GM12891 (cell line): ENCODE results near the gene FHIP1B.

Experiments
- DNase-seq: peaks from one replicate; pipeline ENCODE4 v3.0.0; 2011; ENCODE audit warnings: low spot score; ENCODE audit not compliant: insufficient read length
- FAIRE-seq: peaks from 2 replicates; lab custom pipeline; 2011; peaks lifted over from hg19 to GRCh38; lab: Jason Lieb, UNC
- PAX5 ChIP-seq: IDR thresholded peaks from 2 replicates; pipeline ENCODE4 v1.6.1; 2011; ENCODE audit warnings: low read length, moderate library complexity, mild to moderate bottlenecking; ENCODE audit not compliant: insufficient read depth, severe bottlenecking
- POLR2A ChIP-seq: IDR thresholded peaks from 2 replicates; pipeline ENCODE4 v1.6.1; 2011; ENCODE audit warnings: low read depth, low read length, control low read depth
- POLR2AphosphoS5 ChIP-seq: IDR thresholded peaks from 2 replicates; pipeline ENCODE4 v1.6.1; 2011; ENCODE audit warnings: low read depth, low read length, control low read depth
- POU2F2 ChIP-seq: IDR thresholded peaks from 2 replicates; pipeline ENCODE4 v1.6.1; 2011; ENCODE audit warnings: low read depth, mild to moderate bottlenecking, control low read depth, low read length, moderate library complexity
- SPI1 ChIP-seq: IDR thresholded peaks from 2 replicates; pipeline ENCODE4 v1.6.1; 2011; ENCODE audit warnings: low read depth, low read length, control low read depth
- TAF1 ChIP-seq: IDR thresholded peaks from 2 replicates; pipeline ENCODE4 v1.6.1; 2011; ENCODE audit warnings: low read depth, low read length, control low read depth

FHIP1B gene

DNA sequence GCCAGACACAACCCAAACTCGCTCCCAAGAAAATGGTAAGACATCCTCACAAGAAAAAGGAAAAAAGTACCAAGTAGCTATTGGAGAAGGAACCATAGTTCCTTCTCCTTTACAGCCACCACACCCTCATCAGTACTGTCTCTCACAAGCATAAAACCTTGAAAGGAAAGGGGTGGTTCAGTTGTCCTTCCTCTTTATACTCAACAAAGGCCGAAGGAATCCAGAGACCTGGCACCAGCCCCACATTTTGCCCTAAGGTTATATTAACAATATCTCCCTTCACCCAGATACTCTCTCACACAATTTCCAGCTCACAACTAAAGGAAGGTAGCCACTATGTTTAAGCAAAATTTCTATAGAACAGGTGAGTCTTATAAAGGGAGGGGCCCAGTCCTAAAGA, 8.5 kb downstream of the FHIP1B start:
- FAIRE-seq (no peak), DNase-seq (no peak)
- TF ChIP-seq TAF1 (no peak), POLR2A (no peak), PAX5 (no peak), POU2F2 (no peak), POLR2AphosphoS5 (no peak), SPI1 (no peak)

DNA sequence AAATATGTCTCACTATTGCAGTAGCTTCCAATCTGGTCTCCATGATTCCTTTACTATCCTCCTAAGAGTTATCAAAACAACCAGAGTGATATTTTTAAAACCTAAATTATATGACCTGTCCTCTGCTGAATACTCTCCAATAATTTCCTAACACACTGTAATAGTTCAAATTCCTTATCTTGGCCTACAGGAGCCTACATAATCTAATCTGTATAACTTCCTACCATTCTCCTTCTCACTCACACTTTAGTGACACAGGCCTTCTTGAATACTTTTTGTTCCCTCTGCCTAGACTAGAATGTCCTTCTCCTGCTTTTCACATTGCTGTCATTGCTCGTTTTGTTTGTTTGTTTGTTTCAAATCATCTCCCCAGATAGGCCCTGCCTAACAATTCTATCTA, 9.4 kb downstream of the FHIP1B start:
- no peak for DNase-seq
- no peak for TF ChIP-seq POU2F2
- no peak for TF ChIP-seq POLR2AphosphoS5
- TF ChIP-seq PAX5 = no peak
- TF ChIP-seq POLR2A = no peak
- no peak for TF ChIP-seq SPI1
- TF ChIP-seq TAF1 = no peak
- FAIRE-seq = no peak

DNA sequence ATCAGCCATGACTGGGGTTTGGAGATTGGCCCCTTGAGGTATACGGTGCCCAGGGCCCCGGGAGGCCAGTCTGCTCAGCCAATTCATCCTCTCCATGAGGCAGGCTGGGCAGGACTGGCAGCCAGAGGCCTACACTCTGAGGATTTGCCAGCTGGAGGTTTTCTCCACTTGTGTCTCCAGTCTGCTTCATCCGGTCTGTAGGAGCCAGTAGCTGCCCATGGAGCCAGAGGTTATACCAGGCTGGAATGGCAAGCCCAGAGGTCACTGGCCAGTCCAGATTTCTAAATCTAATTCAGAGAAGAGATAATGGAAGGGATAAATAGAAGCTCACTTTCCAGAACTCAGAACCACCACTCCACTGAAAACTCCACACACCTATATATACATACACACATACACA, 10.0 kb downstream of the FHIP1B start:
- FAIRE-seq (no peak), DNase-seq (no peak)
- TF ChIP-seq TAF1 = no peak

DNA sequence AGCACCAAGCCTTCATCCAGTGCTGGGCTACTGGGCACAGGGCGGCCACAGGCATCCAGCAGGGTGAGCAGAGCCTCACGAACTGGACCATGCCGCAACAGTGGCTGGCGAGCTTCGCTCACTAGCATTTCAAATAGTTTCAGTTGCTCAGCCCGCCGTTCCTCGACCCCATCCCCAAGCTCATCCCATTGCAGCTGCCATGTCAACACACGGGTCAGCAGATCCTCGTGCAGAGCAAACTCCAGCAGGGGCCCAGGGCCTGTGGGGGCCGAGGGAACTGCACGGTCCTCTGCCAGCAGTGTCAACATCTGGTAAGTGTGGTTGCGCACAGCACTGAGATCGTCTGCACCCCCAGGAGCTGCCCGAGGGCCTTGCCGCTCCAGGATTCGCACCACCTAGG, 10.6 kb downstream of the FHIP1B start:
- TF ChIP-seq PAX5 = no peak
- TF ChIP-seq POU2F2 = no peak
- no peak for TF ChIP-seq POLR2AphosphoS5
- TF ChIP-seq TAF1 = no peak
- no peak for TF ChIP-seq POLR2A
- no peak for TF ChIP-seq SPI1
- no peak for DNase-seq
- no peak for FAIRE-seq

DNA sequence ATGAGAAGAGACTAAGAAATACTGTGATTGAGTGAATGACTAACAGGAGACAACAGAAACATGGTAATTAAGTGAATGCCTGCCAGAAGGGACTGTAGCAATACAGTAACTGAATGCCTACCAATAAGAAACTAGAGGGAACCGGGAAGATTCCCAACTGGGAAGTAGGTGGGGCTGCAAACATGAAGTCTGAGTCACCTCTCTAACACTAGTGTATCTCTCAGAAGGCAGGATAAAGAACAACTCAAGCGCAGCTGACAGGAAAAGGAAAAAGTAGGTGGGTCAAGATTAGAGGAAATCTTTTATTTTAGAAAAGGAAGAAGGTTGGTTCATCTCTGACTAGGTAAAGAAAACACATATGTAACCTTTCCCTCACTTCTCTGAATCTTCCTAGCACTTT, 15.1 kb downstream of the FHIP1B start:
- DNase-seq = no peak
- no peak for TF ChIP-seq SPI1
- no peak for TF ChIP-seq POLR2AphosphoS5
- FAIRE-seq = no peak

DNA sequence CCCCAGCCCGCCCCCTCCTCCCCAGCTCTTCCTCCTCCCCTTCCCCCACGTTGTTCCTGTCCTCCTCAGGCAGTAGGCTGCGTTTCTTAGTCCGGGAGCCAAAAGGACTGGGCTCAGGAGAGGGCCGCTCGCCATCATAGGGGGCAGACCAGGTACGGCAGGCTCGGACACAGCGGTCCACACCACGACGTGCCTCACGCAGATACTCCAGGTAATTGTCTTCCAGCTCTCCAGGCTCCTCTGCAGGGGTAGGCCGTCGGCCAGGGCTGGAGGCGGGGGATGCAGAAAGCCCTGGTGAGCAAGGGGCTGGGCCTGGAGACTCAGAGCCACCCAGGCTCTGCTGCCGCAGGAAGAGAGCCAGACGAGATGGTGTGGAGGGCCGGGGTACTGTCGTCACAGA, 16.7 kb downstream of the FHIP1B start:
- no peak for FAIRE-seq
- no peak for TF ChIP-seq POU2F2
- TF ChIP-seq POLR2AphosphoS5 = no peak
- no peak for TF ChIP-seq TAF1
- no peak for TF ChIP-seq PAX5
- TF ChIP-seq POLR2A = no peak
- TF ChIP-seq SPI1 = no peak

DNA sequence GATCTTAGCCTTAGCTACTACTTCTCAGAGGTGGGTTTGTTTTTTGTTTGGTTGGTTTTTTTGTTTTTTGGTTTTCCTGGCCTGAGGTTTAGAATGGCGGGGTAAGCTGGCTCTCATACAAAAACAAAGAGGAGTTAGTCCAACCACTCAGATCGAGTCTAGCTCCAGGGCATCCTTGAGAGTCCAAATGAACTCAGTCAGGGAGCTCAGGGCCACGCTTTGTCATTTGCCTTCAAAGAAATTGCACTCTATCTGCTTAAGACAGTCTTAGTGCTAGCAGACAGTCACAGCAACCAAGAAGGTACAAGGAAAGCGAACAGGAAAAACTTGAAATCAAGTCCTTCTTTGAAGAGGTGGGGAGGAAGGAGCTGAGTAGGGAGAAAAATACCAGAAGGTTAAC, 17.9 kb downstream of the FHIP1B start:
- TF ChIP-seq POLR2AphosphoS5 (no peak), POLR2A (no peak), SPI1 (no peak), POU2F2 (no peak), TAF1 (no peak), PAX5 (no peak)
- no peak for FAIRE-seq
- no peak for DNase-seq

More for the DNA sequence above, 16.7 kb downstream of the FHIP1B start:
- DNase-seq = no peak

DNA sequence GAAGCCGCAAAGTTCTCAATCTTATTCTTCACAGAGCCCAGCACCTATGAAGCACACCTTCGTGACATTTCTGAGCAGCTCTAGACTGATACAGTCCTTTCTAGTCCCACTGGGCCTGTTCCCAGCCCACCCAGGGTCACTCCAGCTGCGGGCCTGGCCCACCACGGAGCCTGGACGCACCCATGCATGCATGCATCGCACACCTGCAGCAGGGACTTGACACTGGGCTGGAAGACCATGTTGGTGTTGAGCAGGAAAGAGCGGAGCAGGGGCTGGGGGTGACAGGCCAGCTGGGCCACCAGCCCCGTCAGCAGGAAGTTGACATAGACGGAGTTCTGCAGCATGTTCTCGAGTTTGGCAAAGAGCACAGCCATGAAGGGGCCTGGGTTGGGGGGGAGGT, 19.9 kb downstream of the FHIP1B start:
- FAIRE-seq (no peak), DNase-seq (no peak)
- no peak for TF ChIP-seq POLR2AphosphoS5
- TF ChIP-seq PAX5 = no peak
- TF ChIP-seq POU2F2 = no peak
- no peak for TF ChIP-seq SPI1
- TF ChIP-seq POLR2A = no peak
- TF ChIP-seq TAF1 = no peak

DNA sequence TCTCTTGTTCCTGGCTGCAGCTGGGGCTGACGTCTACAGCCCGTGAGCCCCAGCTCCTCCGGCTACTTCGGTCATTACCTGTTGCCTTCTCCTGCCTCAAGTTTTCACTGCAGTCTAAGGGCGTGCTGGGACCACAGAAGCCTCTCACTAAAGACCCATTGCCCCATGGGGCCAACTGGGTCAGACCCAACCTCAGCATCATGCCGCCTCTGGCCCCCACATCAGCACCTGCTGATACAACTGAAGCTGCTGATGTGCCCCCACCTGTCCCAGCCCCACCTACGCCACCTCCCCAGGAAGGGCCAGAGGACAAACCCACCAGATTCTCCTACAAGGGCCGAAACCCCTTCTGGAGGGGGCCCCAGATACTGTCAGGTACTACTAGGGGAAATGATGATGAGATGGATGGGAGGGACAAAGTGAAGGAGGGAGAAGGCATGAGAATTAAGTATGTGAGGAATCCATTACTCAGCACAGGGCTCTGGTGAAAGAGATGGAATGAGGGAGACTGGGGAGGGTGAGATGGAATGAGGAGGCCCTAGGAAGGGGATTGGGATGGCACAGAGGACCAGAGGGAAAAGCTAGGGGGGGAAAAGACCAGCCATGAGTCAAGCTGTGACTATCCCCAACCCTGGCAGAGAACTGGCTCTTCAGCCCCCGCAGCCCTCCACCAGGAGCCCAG, 24.0 kb downstream of the FHIP1B start:
- no peak for DNase-seq
- no peak for TF ChIP-seq SPI1
- no peak for TF ChIP-seq POLR2AphosphoS5
- no peak for TF ChIP-seq POU2F2
- no peak for TF ChIP-seq POLR2A
- TF ChIP-seq PAX5 = no peak
- TF ChIP-seq TAF1 = no peak
- no peak for FAIRE-seq

DNA sequence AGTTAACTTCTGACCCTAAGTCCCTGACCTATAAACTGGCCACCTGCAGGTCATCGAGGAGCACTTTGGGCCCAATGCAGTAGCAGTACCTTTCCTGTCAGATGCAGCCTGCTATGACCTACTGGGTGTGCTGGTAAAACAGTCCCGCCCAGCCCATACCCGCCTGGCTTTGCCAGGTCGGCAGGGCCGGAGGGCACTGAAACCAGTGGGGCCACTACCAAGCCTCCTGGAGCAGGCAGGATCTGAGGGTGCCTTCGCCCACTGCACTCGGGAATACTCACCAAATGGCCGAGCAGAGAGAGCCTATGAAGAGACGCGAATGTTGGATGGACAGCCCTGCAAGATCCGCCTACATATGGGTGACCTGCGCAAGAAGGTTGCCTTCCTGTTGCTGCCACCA, 24.6 kb downstream of the FHIP1B start:
- TF ChIP-seq POLR2A (no peak), PAX5 (no peak), TAF1 (no peak), POLR2AphosphoS5 (no peak)
- DNase-seq (no peak), FAIRE-seq (no peak)
